Measurements from ENCODE around the gene ZMYM1.
"Not testable (repeated sequence)": the region's sequence is repeated elsewhere in the genome, so short reads cannot be mapped to it uniquely, and the experiment has no call there.

The ZMYM1 gene

DNA sequence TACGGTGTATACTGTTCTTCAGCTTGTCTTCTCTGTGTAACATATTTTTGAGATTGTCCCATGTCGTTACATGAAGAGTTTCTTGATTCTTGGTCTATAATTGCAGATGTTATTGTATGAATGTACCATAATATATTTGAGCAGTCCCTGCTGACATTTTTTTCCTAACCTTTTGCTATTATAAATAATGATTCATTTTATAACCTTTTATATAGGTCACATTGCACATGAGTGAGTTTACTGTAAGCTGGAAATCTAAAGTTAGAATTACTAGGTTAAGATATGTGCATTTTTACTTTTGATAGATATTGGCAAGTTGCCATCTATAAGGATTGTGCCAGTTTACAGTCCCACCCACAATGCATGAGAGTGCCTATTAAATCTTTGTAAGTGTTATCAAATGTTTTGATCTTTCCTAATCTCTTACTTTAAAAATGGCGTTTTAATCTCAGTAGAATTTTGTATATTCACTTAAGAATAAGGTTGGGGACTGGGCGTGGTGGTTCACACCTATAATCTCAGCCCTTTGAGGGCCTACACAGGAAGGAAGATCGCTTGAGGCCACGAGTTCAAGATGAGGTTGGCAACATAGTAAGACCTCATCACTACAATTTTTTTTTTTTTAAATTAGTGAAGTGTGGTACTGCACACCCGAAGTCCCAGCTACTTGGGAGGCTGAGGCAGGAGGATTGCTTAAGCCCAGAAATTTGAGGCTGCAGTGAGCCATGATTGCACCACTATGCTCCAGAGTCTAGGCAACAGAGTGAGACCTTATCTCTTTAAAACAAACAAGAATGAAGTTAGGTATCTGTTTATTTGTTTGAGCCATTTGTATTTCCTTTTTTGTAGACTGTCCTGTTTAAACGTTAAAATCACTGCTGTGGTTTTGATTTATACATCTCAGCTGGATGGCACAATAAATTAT, 36.5 kb downstream of the ZMYM1 start:
- Mint-ChIP-seq H3K4me3 (no peak overlapping the region), H3K27me3 (ENCODE audit: low read depth) (peaks cover 3% of the 10 kb centered on the region), H3K36me3 (ENCODE audit: low read depth) (peaks cover 6% of the 10 kb centered on the region), H3K9me3 (no peaks in the 10 kb centered on the region), H3K27ac (no peak overlapping the region), H3K4me1 (ENCODE audit: low read depth) (peaks cover 5% of the 10 kb centered on the region)

DNA sequence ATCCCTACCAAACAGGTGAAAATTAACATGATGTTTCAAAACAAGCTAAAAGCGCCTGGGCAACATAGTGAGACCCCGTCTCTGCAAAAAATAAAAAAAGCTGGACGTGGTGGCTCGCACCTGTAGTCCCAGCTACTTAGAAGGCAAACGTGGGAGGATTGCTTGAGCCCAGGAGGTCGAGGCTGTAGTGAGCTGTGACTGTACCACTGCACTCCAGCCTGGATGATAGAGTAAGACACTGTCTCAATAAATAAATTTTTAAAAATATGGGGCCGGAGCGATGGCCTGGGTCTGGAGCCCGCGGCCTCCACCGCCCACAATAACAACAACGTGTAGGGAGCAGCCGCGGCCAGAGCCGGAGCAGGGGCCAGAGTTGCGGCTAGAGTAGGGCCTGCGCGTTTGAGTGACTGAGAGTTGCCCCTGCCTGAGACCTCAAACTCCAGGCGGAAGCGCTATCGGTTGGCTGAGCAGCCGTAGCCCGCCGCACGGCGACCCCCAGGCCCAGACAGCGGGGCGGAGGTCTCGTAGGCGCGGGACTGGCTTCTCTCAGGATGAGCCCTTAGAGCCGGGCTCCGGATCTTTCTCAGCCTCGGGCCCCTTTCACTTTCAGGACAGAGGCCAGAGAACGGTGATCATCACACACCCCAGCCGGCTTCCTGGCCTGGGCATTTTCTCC, 41.4 kb downstream of the ZMYM1 start:
- H3K27ac Mint-ChIP-seq: no peak overlapping the region
- H3K27me3 Mint-ChIP-seq (ENCODE audit: low read depth): peaks cover 12% of the 10 kb centered on the region
- H3K4me3 Mint-ChIP-seq: no peak overlapping the region

DNA sequence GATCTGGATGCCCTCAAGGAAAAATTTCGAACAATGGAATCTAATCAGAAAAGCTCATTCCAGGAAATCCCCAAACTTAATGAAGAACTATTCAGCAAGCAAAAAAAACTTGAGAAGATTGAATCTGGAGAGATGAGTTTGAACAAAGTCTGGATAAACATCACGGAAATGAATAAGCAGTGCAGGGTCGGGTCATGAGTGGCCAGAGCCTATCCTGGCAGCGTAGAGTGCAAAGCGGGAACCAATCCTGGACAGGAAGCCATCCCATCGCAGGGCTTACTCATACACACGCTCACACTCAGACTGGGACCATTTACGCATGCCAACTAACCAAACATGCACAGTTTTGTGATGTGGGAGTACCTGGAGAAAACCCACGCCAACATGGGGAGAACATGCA, 43.1 kb downstream of the ZMYM1 start:
- Mint-ChIP-seq H3K4me3 (no peak overlapping the region), H3K27me3 (ENCODE audit: low read depth) (peaks cover 12% of the 10 kb centered on the region), H3K27ac (no peak overlapping the region), H3K4me1 (ENCODE audit: low read depth) (peaks cover 5% of the 10 kb centered on the region), H3K9me3 (peaks cover 5% of the 10 kb centered on the region), H3K36me3 (ENCODE audit: low read depth) (no peaks in the 10 kb centered on the region)

More for the DNA sequence above, 41.4 kb downstream of the ZMYM1 start:
- peaks cover 7% of the 10 kb centered on the region for H3K4me1 Mint-ChIP-seq (ENCODE audit: low read depth)
- H3K9me3 Mint-ChIP-seq: peaks cover 3% of the 10 kb centered on the region
- peaks cover 2% of the 10 kb centered on the region for H3K36me3 Mint-ChIP-seq (ENCODE audit: low read depth)

DNA sequence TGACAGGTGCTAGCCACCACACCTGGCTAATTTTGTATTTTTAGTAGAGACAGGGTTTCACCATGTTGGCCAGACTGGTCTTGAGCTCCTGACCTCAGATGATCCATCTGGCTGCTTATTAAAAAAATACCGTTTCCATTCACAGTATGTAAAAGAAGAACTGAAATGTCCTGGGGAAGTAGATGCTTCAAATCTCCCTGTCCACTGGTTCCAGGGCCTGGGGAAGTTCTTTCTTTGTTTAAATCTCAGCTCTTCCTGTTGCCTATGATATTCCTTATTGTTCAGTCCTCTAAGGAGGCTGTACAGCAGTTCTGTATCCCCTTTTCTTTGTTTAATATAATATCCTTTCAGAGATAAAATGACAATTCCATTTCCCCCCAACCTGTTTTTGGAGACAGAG, 47.4 kb downstream of the ZMYM1 start:
- H3K4me1 Mint-ChIP-seq (ENCODE audit: low read depth): peaks cover under 1% of the 10 kb centered on the region
- H3K27ac Mint-ChIP-seq: no peak overlapping the region
- H3K9me3 Mint-ChIP-seq: peaks cover 5% of the 10 kb centered on the region
- H3K4me3 Mint-ChIP-seq: no peak overlapping the region
- H3K27me3 Mint-ChIP-seq (ENCODE audit: low read depth): peaks cover 6% of the 10 kb centered on the region
- H3K36me3 Mint-ChIP-seq (ENCODE audit: low read depth): no peaks in the 10 kb centered on the region

DNA sequence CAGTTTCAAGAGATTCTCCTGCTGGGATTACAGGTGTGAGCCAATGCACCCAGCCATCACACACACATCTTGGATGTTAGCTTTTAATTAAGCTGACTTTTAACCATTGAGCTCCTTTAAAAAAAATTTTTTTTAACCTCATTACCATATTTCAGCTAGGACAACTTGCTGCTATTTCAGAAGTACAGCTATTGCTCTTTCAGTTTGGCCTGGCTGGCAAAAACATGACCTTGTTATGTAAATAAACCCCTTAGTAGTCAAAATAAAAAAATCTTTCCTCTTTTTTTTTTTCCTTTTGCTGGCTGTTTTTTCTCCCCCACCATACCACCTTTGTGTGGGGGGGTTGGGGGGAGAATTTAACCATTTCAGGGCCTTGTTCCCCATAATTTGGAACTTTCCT, 49.9 kb downstream of the ZMYM1 start:
- no peaks in the 10 kb centered on the region for H3K36me3 Mint-ChIP-seq (ENCODE audit: low read depth)
- no peak overlapping the region for H3K27ac Mint-ChIP-seq
- H3K4me1 Mint-ChIP-seq (ENCODE audit: low read depth): no peaks in the 10 kb centered on the region
- H3K27me3 Mint-ChIP-seq (ENCODE audit: low read depth): no peaks in the 10 kb centered on the region
- H3K4me3 Mint-ChIP-seq: no peak overlapping the region
- H3K9me3 Mint-ChIP-seq: peaks cover 5% of the 10 kb centered on the region

DNA sequence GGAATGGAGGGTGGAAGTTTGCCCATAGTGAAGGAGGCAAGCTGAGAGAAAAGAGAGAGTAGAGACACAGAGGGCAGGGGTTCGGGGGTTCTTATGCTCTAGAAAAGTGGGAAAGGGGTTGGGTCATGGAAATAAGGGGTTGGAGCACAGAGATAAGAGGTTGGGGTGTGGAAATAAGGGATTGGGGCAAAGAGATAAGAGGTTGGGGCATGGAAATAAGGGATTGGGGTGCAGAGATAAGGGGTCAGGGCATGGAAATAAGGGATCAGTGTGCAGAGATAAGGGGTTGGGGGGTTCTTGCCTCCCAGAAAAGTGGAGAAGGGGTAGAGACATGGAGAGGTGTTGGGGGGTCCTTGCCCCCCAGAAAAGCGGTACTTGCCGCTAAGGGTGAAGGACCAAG, 57.6 kb downstream of the ZMYM1 start:
- H3K27ac Mint-ChIP-seq: no peak overlapping the region
- peaks cover 4% of the 10 kb centered on the region for H3K27me3 Mint-ChIP-seq (ENCODE audit: low read depth)
- no peaks in the 10 kb centered on the region for H3K36me3 Mint-ChIP-seq (ENCODE audit: low read depth)
- H3K4me1 Mint-ChIP-seq (ENCODE audit: low read depth): no peaks in the 10 kb centered on the region
- no peak overlapping the region for H3K4me3 Mint-ChIP-seq
- no peaks in the 10 kb centered on the region for H3K9me3 Mint-ChIP-seq

DNA sequence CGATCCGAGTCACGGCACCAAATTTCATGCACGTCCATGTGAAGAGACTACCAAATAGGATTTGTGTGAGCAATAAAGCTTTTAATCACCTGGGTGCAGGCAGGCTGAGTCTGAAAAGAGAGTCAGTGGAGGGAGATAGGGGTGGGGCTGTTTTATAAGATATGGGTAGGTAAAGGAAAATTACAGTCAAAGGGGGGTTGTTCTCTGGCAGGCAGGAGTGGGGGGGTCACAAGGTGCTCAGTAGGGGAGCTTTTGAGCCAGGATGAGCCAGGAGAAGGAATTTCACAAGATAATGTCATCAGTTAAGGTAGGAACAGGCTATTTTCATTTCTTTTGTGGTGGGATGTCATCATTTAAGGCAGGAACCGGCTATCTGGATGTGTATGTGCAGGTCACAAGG, 58.4 kb downstream of the ZMYM1 start:
- not testable (repeated sequence) for H3K27ac Mint-ChIP-seq; H3K4me1 Mint-ChIP-seq (ENCODE audit: low read depth); H3K9me3 Mint-ChIP-seq; H3K4me3 Mint-ChIP-seq; H3K36me3 Mint-ChIP-seq (ENCODE audit: low read depth); H3K27me3 Mint-ChIP-seq (ENCODE audit: low read depth)

DNA sequence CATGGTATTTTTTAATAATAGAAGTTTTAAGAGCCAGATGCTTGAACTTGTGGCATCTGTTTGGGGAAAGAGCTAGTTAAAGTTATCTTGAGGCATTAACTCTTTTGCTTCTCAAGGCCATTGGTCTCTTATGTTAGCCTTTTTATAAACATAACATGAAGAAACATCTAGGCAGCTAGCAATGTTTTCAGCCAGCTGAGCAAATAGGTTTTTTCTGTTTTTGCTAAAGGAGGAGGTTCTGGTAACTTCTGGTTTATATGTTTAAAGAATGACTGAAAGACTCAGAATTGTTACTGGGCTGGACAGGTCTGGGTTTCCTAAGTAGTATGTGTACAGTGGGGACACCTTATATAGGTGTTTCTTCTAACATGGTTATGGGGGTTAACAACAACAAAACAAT, 63.1 kb downstream of the ZMYM1 start:
- not testable (repeated sequence) for H3K27ac Mint-ChIP-seq; H3K27me3 Mint-ChIP-seq (ENCODE audit: low read depth); H3K9me3 Mint-ChIP-seq; H3K4me1 Mint-ChIP-seq (ENCODE audit: low read depth); H3K36me3 Mint-ChIP-seq (ENCODE audit: low read depth); H3K4me3 Mint-ChIP-seq

DNA sequence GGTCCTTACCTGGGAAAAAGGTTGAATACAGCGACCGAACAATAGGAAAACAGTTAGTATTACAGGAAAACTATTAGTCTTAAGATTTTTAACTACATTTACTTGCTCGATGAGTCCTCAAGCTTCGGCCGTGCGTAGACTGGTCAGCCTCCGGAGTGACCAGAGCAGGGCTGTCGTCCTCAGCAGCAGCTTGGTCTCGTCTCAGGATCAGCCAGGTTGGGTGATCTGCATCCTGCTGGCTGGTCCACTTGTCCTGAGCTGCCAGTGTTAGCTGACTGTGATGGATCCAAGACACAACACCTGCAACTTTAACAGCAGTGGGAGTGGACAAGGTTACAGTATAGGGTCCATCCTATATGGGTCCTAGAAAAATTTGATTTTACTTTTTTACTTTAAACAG, 63.5 kb downstream of the ZMYM1 start:
- not testable (repeated sequence) for H3K4me3 Mint-ChIP-seq; H3K4me1 Mint-ChIP-seq (ENCODE audit: low read depth); H3K27ac Mint-ChIP-seq; H3K9me3 Mint-ChIP-seq; H3K36me3 Mint-ChIP-seq (ENCODE audit: low read depth); H3K27me3 Mint-ChIP-seq (ENCODE audit: low read depth)

DNA sequence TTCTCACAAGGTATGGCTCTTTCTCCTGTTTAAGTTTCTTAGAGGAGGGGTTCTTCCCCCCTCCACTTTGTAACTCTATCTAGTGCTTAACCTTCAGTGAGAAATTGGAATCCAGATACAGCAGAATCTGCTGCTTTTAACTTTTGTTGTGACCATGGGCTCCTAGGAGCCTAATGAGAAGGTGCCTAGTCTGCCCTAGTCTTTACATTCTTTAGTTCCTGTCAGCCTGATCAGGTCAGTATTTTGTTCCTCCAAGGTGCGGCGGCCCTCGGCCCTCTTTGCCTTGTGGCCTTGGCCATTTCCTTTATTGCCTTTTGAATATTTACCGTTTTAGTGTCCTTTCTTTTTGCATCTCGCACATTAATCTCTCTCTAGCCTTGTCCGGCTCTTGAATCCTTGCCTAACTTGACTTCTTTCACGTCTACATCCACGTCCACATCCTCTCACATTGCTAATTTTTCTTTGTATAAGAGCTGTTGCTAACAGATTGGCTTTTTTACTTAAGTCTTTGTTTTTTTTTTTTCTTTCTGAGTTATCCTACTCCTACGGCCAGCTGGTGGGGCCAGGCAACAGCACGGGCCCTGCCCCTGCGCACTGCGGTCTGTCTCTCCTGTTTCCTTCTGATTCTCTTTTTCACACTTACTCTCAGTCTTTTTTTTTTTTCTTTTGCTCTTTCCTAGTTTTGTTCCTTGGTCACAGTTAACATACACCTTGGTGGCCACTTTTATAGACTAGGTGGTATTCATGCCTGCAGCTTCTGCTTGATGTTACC, 64.7 kb downstream of the ZMYM1 start:
- H3K27ac Mint-ChIP-seq: no peak overlapping the region
- H3K36me3 Mint-ChIP-seq (ENCODE audit: low read depth): no peaks in the 10 kb centered on the region
- no peak overlapping the region for H3K4me3 Mint-ChIP-seq
- H3K27me3 Mint-ChIP-seq (ENCODE audit: low read depth): peaks cover 6% of the 10 kb centered on the region
- H3K4me1 Mint-ChIP-seq (ENCODE audit: low read depth): peaks cover 8% of the 10 kb centered on the region
- H3K9me3 Mint-ChIP-seq: no peaks in the 10 kb centered on the region

DNA sequence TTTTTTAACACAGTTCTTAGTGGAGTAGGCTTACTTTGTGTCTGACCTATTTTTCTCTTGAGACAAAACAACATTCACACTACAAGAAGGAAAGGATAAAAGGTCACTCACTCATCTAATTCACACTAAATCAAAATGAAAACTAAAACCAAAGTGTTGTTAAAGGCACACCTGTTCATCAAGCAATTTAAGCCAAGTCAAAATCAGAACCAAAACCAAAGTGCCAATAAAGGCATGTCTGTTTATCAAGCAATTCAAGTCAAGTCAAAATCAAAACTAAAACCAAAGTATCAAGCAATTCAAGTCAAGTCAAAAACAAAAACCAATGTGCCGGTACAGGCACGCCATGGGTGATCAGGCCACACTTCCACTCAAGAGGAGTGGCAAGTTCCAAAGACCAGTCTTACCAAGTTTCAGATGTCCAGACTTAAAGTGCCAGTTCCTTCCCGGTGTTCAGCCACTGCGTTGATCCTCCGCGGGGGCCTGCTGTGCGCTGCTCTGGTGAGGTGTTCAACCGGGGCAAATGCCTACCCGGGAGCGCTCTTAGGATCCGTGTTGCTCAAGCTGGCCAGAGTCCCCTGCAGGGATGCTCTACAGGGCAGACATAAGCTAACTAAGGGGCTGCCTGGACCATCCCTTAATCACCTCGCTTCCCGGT, 66.8 kb downstream of the ZMYM1 start:
- not testable (repeated sequence) for H3K4me1 Mint-ChIP-seq (ENCODE audit: low read depth); H3K36me3 Mint-ChIP-seq (ENCODE audit: low read depth); H3K9me3 Mint-ChIP-seq; H3K27me3 Mint-ChIP-seq (ENCODE audit: low read depth); H3K4me3 Mint-ChIP-seq
- peak overlapping the region; percentile 57 for H3K27ac Mint-ChIP-seq

DNA sequence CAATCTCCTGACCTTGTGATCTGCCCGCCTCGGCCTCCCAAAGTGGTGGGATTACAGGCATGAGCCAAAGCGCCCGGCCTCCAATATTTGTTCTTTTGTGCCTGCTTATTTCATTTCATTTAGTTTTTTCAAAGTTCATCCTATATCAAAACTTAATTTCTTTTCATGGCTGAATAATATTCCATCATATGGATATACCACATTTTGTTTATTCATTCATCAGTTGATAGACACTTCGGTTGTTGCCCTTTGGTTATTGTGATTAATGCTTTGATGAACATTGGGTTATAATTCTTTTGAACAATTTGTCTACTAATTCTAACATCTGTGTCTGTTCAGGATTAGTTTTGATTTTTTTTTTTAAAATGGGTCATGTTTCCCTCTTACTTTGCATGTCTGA, 72.0 kb downstream of the ZMYM1 start:
- Mint-ChIP-seq H3K27me3 (ENCODE audit: low read depth) (no peaks in the 10 kb centered on the region), H3K36me3 (ENCODE audit: low read depth) (no peaks in the 10 kb centered on the region), H3K4me3 (no peak overlapping the region), H3K27ac (no peak overlapping the region), H3K9me3 (peaks cover 3% of the 10 kb centered on the region), H3K4me1 (ENCODE audit: low read depth) (peaks cover 2% of the 10 kb centered on the region)

DNA sequence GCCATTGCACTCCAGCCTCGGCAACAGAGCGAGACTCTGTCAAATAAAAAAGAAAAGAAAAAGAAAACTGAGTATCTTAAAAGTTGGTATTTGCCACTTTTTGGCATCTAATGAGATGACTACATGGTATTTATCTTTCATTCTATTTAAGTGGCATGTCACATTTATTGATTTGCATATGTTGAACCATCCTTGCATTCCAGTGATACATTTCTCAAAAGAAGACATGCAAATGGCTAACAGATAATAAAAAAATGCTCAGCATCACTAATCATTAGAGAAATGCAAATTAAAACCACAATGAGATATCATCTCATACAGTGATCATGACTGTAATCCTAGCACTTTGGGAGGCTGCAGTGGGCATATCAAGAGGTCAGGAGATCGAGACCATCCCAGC, 85.7 kb downstream of the ZMYM1 start:
- peaks cover 5% of the 10 kb centered on the region for H3K4me1 Mint-ChIP-seq (ENCODE audit: low read depth)

More for the DNA sequence above, 85.7 kb downstream of the ZMYM1 start:
- H3K4me3 Mint-ChIP-seq: no peak overlapping the region
- H3K9me3 Mint-ChIP-seq: peaks cover 14% of the 10 kb centered on the region
- no peak overlapping the region for H3K27ac Mint-ChIP-seq
- H3K36me3 Mint-ChIP-seq (ENCODE audit: low read depth): no peaks in the 10 kb centered on the region
- H3K27me3 Mint-ChIP-seq (ENCODE audit: low read depth): no peaks in the 10 kb centered on the region

Measured in T-helper 1 cell treated with Interleukin-12 subunit alpha and Interleukin-12 subunit beta and Interleukin-4 antibody, amounts not matched to agents 30 μg/mL and 1 μg/mL, for 36 hours (primary cell).